ENCODE results near the gene MLPH. TPM values are rescaled to one million over a fixed set of nuclear protein-coding genes. Genes with fewer than 3 reads are reported as not detected.

The MLPH gene
- total RNA-seq, 1 donor from 2014 or later: 27.3 TPM

- peaks cover 3% of the 10 kb centered on the region for H3K36me3 ChIP-seq (ENCODE audit: control insufficient read depth, insufficient read depth, low read length)
- DNase-seq (ENCODE audit: low read depth): no peak
- TF ChIP-seq, protein P1, sequence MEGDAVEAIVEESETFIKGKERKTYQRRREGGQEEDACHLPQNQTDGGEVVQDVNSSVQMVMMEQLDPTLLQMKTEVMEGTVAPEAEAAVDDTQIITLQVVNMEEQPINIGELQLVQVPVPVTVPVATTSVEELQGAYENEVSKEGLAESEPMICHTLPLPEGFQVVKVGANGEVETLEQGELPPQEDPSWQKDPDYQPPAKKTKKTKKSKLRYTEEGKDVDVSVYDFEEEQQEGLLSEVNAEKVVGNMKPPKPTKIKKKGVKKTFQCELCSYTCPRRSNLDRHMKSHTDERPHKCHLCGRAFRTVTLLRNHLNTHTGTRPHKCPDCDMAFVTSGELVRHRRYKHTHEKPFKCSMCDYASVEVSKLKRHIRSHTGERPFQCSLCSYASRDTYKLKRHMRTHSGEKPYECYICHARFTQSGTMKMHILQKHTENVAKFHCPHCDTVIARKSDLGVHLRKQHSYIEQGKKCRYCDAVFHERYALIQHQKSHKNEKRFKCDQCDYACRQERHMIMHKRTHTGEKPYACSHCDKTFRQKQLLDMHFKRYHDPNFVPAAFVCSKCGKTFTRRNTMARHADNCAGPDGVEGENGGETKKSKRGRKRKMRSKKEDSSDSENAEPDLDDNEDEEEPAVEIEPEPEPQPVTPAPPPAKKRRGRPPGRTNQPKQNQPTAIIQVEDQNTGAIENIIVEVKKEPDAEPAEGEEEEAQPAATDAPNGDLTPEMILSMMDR (IDR thresholded peaks at IDR 0.05; ENCODE audit: insufficient read depth, low read length, poor library complexity, severe bottlenecking): no peak
- H3K4me3 ChIP-seq (ENCODE audit: low read depth, low read length): no peak overlapping the region
- no peaks in the 10 kb centered on the region for H3K27me3 ChIP-seq (ENCODE audit: control insufficient read depth, insufficient read depth, low read length)
These were observed 7.0 kb downstream of the MLPH start for GRCh38 chr2:237494066-237494465.

DNA sequence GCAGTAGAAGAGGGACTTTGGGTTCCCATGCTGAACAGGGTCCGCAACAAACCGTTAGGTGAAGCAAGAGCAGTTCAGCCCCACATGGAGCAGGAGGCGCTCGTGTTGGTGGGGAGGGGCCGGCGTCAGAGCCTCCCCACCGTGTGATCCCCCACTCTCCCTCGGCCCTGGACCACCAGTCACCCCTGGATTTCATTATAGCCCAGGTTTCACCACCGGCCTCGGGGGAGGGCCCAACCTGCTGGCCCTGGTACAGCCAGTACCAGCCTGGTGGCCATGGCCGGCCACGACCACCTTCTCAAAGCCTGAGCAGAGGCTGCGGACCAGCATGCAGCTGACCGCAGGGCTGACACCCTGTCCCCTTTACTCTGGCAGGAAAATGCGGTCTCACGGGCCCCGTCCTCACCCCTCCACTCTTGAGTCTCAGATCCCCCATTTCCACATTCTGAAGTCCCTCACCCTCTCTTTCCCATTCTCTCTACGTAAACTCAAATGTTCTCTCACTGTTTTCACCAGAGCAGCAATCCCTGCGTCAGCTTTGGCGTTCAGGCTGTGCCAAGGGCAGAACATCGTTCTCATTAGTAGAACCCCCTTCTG lies 8.6 kb downstream of the MLPH start:
- no peak for DNase-seq (ENCODE audit: low read depth)
- Histone ChIP-seq H3K27me3 (ENCODE audit: control insufficient read depth, insufficient read depth, low read length) (no peaks in the 10 kb centered on the region), H3K36me3 (ENCODE audit: control insufficient read depth, insufficient read depth, low read length) (peaks cover 3% of the 10 kb centered on the region), H3K4me3 (ENCODE audit: low read depth, low read length) (no peak overlapping the region)
- TF ChIP-seq, protein P1 (IDR thresholded peaks at IDR 0.05; ENCODE audit: insufficient read depth, low read length, poor library complexity, severe bottlenecking): no peak

DNA sequence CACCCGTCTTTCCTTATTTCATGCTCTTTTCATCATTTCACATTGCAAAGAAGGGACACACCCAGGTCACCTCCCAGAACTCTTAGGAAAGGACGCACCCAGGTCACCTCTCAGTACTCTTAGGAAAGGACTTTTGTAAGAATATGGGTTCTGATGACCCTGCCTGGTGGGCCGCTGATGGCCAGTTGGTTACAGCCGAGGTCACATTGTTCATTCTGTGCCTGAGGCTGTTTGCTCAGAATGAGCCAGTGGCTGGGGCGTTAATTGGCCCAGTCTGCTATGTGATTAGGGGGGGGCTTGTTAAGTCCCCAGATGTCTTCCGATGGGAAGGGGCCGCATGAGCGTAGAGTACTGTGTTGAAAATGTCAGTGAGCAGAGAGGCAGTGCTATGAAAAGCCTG lies 9.4 kb downstream of the MLPH start:
- Histone ChIP-seq H3K36me3 (ENCODE audit: control insufficient read depth, insufficient read depth, low read length) (peaks cover 3% of the 10 kb centered on the region), H3K27me3 (ENCODE audit: control insufficient read depth, insufficient read depth, low read length) (no peaks in the 10 kb centered on the region), H3K4me3 (ENCODE audit: low read depth, low read length) (no peak overlapping the region)
- DNase-seq (ENCODE audit: low read depth): no peak
- TF ChIP-seq, protein P1 (IDR thresholded peaks at IDR 0.05; ENCODE audit: insufficient read depth, low read length, poor library complexity, severe bottlenecking): no peak

GRCh38 chr2:237497009-237497837 lies 10.2 kb downstream of the MLPH start:
- TF ChIP-seq, protein P1 (IDR thresholded peaks at IDR 0.05; ENCODE audit: insufficient read depth, low read length, poor library complexity, severe bottlenecking): no peak
- H3K27me3 ChIP-seq (ENCODE audit: control insufficient read depth, insufficient read depth, low read length): no peaks in the 10 kb centered on the region
- DNase-seq (ENCODE audit: low read depth): no peak
- no peak overlapping the region for H3K4me3 ChIP-seq (ENCODE audit: low read depth, low read length)
- H3K36me3 ChIP-seq (ENCODE audit: control insufficient read depth, insufficient read depth, low read length): peaks cover 2% of the 10 kb centered on the region

DNA sequence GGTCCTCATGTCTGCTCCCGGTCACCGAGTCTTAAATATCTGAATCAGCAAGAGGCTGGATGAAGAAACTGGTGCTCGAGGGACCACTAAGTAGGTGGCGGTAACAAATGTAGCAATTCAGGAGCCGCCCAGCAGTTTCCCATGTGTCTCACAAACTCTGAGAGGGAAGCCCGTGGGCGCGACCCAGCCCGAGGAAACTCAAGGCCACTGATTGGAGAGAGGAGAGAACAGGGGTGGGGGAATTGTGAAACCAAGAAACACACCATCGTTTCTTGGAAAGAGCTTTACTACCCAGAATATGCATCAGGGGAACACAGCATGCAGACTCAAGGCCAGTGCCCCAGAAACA lies 10.8 kb downstream of the MLPH start:
- Histone ChIP-seq H3K27me3 (ENCODE audit: control insufficient read depth, insufficient read depth, low read length) (no peaks in the 10 kb centered on the region), H3K4me3 (ENCODE audit: low read depth, low read length) (no peak overlapping the region), H3K36me3 (ENCODE audit: control insufficient read depth, insufficient read depth, low read length) (peaks cover 2% of the 10 kb centered on the region)
- TF ChIP-seq, protein P1 (IDR thresholded peaks at IDR 0.05; ENCODE audit: insufficient read depth, low read length, poor library complexity, severe bottlenecking): no peak
- no peak for DNase-seq (ENCODE audit: low read depth)
